Measurements from ENCODE around the gene HNRNPD. TPM values are rescaled to one million over a fixed set of nuclear protein-coding genes. Genes with fewer than 3 reads are reported as not detected.

Gene HNRNPD
- total RNA-seq, 6 experiments from 2014 or later, result 149 to 284 (median 243) TPM

- Mint-ChIP-seq H3K27ac (peak overlapping the region; percentile 36; the same call in 1 of the 2 replicates), H3K27me3 (ENCODE audit: insufficient read depth) (no peaks in the 10 kb centered on the region), H3K36me3 (ENCODE audit: low read depth) (peaks cover 32% of the 10 kb centered on the region), H3K4me1 (ENCODE audit: low read depth) (peaks cover 72% of the 10 kb centered on the region), H3K4me3 (no peak overlapping the region), H3K9me3 (no peaks in the 10 kb centered on the region)
- TF ChIP-seq, protein P1, sequence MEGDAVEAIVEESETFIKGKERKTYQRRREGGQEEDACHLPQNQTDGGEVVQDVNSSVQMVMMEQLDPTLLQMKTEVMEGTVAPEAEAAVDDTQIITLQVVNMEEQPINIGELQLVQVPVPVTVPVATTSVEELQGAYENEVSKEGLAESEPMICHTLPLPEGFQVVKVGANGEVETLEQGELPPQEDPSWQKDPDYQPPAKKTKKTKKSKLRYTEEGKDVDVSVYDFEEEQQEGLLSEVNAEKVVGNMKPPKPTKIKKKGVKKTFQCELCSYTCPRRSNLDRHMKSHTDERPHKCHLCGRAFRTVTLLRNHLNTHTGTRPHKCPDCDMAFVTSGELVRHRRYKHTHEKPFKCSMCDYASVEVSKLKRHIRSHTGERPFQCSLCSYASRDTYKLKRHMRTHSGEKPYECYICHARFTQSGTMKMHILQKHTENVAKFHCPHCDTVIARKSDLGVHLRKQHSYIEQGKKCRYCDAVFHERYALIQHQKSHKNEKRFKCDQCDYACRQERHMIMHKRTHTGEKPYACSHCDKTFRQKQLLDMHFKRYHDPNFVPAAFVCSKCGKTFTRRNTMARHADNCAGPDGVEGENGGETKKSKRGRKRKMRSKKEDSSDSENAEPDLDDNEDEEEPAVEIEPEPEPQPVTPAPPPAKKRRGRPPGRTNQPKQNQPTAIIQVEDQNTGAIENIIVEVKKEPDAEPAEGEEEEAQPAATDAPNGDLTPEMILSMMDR (IDR thresholded peaks at IDR 0.05), result no peak
- no peak for DNase-seq
These were observed 11.2 kb downstream of the HNRNPD start for GRCh38 chr4:82362565-82362964.

DNA sequence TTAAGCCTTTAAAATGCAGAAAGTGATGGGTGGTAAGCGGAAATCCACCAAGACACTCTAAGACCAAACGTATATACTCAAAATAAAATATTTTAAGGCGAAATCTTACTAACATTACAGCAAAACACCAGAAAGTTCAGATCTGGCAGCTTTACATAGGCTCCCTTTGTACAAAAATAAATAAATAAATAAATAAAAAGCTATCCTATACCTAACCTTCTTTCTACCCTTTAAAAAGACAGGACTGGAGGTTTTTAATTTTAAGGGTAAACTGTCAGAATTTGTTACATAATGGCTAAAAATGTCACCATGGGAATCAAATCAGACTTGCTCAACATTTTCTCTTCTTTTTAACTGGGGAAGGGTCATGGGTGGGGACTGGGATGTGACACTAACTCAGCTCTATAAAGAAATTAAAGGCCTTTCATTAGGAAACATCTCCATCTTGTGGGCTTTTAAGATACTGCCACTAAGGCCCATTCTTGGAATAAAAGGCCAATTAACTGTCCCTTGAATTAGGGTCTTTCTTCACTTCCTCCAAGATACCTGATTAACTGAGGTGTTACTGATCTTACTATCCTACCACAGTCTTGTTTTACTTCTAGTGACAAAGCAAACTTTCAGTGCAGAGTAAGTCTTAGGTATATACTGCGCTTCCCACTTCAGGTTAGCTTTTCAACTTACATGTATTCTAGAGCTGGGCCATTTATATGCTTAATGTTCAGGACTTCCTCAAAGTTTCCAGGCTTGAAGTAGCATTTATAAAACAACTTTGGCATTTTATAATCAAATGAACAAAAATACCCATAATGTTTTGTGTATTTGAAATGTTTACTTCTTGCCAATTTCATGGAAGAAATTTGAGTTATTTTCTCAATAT lies 13.3 kb downstream of the HNRNPD start:
- no peaks in the 10 kb centered on the region for H3K27me3 Mint-ChIP-seq (ENCODE audit: insufficient read depth)
- no peak overlapping the region for H3K4me3 Mint-ChIP-seq
- no peaks in the 10 kb centered on the region for H3K9me3 Mint-ChIP-seq
- DNase-seq, result peak; percentile 28
- no peak overlapping the region for H3K27ac Mint-ChIP-seq
- H3K4me1 Mint-ChIP-seq (ENCODE audit: low read depth), result peaks cover 56% of the 10 kb centered on the region
- TF ChIP-seq, protein P1 (IDR thresholded peaks at IDR 0.05), result peak; percentile 81
- H3K36me3 Mint-ChIP-seq (ENCODE audit: low read depth), result peaks cover 36% of the 10 kb centered on the region

- H3K4me1 Mint-ChIP-seq (ENCODE audit: low read depth), result peaks cover 47% of the 10 kb centered on the region
- TF ChIP-seq, protein P1 (IDR thresholded peaks at IDR 0.05), result no peak
- no peak overlapping the region for H3K27ac Mint-ChIP-seq
- H3K4me3 Mint-ChIP-seq, result no peak overlapping the region
- H3K36me3 Mint-ChIP-seq (ENCODE audit: low read depth), result peaks cover 43% of the 10 kb centered on the region
- H3K27me3 Mint-ChIP-seq (ENCODE audit: insufficient read depth), result no peaks in the 10 kb centered on the region
- DNase-seq, result no peak
- H3K9me3 Mint-ChIP-seq, result no peaks in the 10 kb centered on the region
These were observed 14.9 kb downstream of the HNRNPD start for GRCh38 chr4:82358847-82359246.

GRCh38 chr4:82357640-82358039 lies 16.2 kb downstream of the HNRNPD start:
- TF ChIP-seq, protein P1 (IDR thresholded peaks at IDR 0.05), result no peak
- H3K4me1 Mint-ChIP-seq (ENCODE audit: low read depth), result peaks cover 51% of the 10 kb centered on the region
- H3K36me3 Mint-ChIP-seq (ENCODE audit: low read depth), result peaks cover 51% of the 10 kb centered on the region
- no peak for DNase-seq
- H3K4me3 Mint-ChIP-seq, result no peak overlapping the region
- no peaks in the 10 kb centered on the region for H3K9me3 Mint-ChIP-seq
- no peaks in the 10 kb centered on the region for H3K27me3 Mint-ChIP-seq (ENCODE audit: insufficient read depth)
- H3K27ac Mint-ChIP-seq, result no peak overlapping the region; the same call in 1 of the 2 replicates

GRCh38 chr4:82354788-82355187 lies 19.0 kb downstream of the HNRNPD start:
- H3K27me3 Mint-ChIP-seq (ENCODE audit: insufficient read depth), result no peaks in the 10 kb centered on the region
- TF ChIP-seq, protein P1 (IDR thresholded peaks at IDR 0.05), result no peak

More at GRCh38 chr4:82354788-82355187, 19.0 kb downstream of the HNRNPD start:
- H3K4me1 Mint-ChIP-seq (ENCODE audit: low read depth), result peaks cover 35% of the 10 kb centered on the region
- H3K36me3 Mint-ChIP-seq (ENCODE audit: low read depth), result peaks cover 60% of the 10 kb centered on the region
- H3K27ac Mint-ChIP-seq, result no peak overlapping the region
- H3K9me3 Mint-ChIP-seq, result no peaks in the 10 kb centered on the region
- H3K4me3 Mint-ChIP-seq, result no peak overlapping the region
- no peak for DNase-seq
